Endometrium (tissue), 2 donors: ENCODE results near the gene MYO18B.
"Not testable (repeated sequence)": the region's sequence is repeated elsewhere in the genome, so short reads cannot be mapped to it uniquely, and the experiment has no call there.

Source experiments
- FAIRE-seq: peaks from 2 replicates; lab custom pipeline; 2012; peaks lifted over from hg19 to GRCh38; lab: Jason Lieb, UNC
- donor health status: control.
- donor health status: control.

Gene MYO18B, protein sequence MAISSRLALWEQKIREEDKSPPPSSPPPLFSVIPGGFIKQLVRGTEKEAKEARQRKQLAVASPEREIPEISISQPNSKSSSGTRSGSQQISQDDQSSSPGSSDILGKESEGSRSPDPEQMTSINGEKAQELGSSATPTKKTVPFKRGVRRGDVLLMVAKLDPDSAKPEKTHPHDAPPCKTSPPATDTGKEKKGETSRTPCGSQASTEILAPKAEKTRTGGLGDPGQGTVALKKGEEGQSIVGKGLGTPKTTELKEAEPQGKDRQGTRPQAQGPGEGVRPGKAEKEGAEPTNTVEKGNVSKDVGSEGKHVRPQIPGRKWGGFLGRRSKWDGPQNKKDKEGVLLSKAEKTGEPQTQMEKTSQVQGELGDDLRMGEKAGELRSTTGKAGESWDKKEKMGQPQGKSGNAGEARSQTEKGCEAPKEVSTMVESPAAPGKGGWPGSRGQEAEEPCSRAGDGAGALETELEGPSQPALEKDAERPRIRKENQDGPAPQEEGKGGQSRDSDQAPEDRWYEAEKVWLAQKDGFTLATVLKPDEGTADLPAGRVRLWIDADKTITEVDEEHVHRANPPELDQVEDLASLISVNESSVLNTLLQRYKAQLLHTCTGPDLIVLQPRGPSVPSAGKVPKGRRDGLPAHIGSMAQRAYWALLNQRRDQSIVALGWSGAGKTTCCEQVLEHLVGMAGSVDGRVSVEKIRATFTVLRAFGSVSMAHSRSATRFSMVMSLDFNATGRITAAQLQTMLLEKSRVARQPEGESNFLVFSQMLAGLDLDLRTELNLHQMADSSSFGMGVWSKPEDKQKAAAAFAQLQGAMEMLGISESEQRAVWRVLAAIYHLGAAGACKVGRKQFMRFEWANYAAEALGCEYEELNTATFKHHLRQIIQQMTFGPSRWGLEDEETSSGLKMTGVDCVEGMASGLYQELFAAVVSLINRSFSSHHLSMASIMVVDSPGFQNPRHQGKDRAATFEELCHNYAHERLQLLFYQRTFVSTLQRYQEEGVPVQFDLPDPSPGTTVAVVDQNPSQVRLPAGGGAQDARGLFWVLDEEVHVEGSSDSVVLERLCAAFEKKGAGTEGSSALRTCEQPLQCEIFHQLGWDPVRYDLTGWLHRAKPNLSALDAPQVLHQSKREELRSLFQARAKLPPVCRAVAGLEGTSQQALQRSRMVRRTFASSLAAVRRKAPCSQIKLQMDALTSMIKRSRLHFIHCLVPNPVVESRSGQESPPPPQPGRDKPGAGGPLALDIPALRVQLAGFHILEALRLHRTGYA (N-terminal part only)

DNA sequence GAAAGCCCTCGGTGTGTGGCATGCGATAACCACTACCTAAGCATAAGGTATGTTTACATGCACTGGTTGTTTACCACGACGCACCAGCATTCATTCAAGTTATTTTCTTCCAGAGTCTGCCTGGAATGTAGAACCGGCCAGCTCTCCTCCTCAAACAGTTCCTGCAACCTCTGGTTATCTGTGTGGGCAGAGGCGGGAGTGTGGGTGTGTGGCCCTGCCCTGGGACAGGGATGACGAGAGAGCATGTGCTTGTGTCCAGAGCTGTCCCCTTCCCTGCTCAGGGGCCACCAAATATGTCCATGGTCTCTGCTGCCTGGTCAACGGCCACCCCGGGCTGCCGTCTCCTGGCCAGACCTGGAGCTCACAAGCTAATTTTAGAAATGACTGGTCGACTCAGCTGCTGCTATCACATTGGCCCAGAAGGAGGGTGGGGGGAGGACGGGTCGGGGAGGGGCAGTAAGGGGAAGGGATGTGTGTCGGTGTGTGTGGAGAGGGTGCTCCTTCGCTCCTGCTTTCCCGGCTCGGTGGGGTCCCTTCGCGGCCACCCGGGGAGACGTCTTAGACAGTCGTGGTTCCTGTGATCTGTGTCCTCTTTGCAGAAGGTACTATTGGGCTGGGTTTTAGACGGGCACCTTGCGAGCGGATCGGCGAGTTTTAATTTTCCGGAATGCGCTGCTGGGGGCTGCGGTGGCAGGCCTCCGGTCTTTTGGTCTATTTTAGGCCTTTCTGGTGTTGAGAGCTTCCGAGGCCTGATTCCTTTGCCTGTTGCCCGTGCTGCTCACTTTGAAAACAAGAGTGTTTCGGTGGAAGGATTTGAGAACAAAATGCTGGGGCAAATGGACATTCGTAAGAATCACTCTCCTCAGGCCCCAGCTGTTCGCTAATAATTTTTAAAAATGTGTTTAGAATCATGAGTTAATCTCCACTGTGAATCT is at the start of gene MYO18B:
MYO18B (plus strand) TSS at position 497 of the 935 bp plus-strand sequence. CDS start 18,905 bp downstream, outside the sequence.
- no peak for FAIRE-seq

DNA sequence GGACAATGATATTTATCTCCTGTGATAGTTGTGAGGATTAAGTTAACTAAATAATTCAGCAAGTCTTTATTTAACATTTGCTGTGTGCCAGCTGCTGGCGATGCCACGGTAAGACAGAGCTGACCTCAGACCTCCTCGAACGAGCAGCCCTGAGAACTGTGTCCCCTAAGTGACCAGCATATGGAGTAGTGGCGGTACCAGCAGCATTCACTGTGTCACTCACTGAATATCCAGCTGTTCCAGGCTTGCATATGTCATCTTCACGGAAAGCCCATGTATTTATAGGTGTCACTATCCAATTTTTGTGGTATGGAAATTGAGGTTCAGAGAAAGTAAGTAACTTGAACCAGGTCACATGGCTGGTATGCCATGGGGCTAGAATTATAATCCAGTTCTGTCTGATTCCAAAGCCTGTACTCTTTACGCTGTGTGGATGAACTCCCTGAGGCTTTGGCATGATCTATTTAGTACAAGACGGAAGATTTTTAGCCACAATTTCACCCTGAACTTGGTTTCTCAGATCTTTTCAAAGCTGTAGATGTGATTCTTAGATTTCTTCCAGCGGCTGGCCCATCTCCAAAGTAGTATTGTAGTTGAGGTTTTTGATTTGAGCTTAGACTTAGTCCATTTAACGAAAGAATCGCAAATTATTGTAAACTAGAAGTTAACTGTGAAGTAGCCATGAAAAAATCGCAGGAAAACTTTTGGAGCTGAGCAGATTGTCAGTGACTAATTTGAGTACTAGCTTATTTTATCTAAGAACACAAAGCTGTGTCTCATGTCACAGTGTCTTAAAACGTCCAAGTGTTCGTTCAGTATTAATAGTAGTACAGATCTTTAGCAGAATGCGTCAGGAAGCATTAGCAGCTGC is 49.4 kb upstream of the MYO18B start:
- FAIRE-seq: no peak

DNA sequence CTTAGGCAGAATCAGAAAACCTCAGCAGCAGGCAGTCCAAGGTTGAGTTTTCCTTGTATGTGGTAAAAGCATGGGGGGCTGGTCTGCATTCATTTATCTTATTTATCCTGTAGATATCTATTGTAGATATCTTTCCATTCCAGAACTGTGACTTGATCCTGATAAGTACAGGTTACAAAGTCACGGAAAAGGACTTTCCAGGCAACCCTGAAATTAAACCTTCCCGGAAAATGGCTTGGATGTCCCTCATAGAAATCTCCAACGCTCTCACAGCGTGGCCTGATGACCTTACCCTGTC is 48.8 kb upstream of the MYO18B start:
- FAIRE-seq: no peak

DNA sequence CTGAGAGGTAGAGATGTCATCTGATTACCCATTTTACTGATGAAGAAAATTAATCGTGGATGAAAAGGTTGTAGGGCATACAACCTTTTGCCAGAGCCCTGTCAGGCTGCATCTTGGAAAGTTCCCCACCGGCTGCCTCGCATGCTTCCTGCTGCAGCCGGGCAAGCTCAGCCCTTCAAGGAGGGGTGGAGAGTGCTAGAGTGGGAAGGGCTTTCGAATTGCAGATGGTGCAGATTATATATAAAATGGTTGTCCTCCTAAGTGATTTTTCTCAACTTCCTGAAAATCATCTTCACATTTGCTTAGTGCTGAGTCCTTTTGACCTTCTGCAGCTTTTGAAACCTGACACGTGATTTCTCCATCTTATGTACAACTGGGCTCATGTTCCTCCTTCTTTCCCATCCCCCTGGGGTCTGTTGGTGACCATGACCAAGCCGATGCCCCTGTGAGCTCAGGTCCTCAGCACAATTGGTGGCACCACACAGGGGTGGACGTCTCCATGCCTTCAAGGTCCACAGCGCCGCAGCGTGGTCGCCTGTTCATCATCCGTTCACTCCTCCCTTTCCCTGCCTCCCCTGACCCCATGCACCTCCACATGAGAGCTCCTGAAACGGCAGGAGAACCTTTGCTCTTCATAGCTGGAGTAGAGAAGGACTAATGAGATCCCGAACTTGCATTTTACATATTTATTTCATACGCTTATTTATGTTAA is 47.6 kb upstream of the MYO18B start:
- FAIRE-seq: no peak

DNA sequence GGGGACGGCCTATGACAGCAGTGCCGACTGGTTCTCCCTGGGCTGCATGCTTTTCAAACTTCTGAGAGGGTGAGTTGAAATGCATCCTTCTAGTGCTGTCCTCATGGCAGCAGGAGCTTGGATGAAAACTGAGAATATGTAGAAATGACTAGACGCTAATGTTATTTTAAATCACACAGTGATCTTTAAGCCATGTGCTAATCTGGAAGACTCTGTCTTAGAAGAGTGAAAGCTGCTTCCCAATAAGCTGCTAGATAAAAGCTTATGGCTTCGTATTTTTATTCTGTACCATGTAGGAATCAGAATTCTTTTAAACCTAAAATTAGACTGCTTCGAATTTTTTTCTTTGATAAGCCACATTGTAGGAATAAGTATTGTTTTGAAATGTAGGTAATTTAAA is 46.8 kb upstream of the MYO18B start:
- no peak for FAIRE-seq

DNA sequence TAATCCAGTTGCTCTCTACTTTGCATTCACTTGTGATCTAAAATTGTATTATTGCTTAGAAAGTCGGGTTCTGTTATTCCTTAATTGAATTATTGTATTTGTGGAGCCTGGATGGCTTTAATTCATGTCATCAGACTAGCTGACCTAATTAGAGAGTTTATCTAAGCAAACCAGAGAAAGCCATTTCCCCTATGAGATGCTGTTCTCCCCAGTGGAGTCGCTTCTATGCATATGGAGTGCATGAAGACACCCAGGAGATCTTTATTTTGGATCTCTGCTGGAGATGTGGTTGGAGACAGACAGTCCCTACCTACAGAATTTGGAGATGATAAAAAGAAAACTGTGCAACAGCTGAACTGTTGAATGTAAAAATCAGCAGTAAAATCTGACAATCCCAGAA is 45.2 kb upstream of the MYO18B start:
- FAIRE-seq: no peak

DNA sequence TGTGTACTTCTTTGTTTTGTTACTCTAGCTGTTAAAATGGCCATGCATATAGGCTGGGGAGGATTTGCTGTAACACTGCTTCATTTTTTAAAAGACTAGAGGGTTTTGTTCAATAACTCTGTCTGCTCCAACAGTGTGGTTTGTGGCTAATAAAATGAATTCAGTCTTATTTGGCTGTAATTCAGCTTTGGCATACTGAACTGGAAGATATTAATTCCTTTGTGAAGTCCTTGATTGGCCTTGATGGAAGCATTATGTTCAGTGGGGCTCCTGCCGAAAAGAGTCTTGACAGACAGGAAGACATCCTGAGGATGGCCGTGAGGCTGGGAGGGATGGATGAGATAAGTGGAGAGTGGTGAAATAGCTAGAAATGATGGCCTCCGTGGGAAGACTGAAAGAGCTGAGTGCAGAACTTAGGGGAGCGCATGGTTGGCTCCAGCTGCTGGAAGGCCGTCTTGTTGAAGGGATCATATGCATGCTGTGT is 44.8 kb upstream of the MYO18B start:
- no peak for FAIRE-seq

DNA sequence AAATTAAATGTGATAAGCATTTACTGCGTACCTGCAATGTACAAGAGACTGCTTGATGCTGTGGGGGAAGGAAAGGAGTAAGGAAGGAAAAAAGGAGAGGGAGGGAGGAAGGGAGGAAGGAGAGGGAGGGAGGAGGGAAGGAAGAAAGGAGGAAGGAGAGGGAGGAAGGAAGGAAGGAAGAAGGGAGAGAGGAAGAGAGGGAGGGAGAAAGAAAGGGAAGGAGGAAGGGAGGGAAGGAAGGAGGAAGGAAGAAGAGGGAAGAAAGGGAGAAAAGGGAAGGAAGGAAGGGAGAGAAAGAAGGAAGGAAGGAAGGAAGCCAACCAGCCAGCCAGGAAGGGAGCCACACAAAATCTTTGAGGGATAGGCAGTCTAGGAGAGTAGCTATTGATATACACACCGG is 44.0 kb upstream of the MYO18B start:
- FAIRE-seq: no peak

DNA sequence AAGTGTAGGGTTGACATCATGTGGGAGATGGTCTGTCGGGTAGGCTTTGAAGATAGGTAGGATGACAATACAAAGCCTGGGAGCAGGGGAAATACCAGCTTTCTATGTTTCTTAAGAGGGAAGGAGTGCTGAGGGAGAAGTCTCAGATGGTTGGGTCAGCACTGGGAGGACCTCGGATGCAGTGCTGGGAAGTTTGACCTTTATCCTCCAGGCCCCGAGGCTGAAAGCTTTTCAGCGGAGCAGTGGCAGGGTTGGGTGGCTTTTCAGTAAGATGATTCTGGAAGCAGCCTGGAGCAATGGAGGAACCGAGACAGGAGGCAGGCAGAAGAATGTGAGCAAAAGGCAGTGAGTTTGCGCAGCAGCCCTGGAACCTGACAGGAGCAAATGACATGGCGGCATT is 43.5 kb upstream of the MYO18B start:
- FAIRE-seq: no peak

DNA sequence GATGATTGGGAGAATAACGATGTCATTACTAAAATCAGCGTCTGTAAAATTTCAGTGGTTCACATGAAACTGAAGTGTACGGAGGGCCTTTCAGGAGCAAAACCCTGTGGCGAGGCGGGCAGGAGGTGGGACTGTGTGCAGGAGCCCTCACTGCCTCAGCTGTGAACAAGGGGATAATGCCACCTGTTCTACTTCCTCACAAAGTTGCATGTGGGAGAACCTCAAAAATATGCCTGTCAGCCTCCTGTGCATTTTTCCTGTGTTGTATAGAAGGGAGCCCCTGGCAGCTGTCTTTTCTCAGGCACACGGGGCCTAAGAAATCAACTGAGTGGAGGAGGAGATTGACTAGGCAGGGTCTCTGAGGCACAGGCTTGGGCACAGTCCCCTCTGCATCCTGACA is 43.0 kb upstream of the MYO18B start:
- FAIRE-seq: no peak

DNA sequence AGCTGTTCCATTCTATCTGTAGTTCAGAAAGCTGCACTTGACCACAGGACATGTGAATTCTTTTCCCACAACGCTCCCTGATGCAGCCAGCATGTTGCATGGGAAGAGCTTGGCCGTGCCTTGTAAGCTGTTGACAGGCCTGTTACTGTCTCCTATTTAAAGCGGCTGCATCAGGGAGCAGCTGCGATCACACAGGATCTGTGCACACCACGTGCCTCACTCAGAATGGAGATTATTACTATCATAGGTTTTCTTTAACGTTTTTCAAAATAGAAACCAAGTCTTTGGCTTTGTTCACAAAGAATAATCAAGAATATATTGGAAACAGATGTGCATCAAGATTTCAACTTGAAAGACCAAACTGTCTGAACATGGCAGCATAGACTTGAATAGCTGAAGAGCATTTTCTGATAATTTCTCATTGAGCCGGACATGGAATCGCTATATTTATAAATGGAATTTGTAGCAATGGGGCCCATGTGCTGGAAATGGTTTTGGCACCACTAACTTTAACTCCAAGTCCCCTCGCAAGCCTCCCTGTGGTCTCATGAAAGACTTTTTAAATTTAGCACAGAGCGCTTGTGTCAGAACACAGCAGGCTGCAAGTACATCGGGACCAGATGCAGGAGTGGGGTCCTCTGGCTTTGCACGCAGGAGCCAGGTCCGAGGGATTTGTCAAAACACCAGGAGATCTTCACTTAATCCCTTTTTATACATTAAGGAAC is 40.8 kb upstream of the MYO18B start:
- peak; percentile 26 for FAIRE-seq

DNA sequence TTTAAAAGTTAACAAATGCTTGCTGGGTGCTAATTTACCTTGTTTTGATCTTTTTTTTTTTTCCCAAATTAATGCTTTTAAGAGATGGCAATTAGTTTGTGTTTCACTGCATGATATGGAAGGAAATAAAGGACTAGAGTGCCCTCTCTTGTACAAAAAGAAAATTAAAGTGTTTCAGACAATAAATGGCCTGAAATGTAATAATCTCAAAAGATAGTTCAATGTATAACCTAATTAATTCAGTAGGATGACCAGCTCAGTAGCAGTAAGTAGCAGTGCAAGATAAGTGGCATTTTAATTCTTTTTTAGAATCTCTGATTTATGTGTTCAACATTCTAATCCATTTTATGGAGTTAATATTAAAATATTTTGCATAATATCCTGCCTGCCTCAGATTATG is 39.9 kb upstream of the MYO18B start:
- peak; percentile 96 for FAIRE-seq

DNA sequence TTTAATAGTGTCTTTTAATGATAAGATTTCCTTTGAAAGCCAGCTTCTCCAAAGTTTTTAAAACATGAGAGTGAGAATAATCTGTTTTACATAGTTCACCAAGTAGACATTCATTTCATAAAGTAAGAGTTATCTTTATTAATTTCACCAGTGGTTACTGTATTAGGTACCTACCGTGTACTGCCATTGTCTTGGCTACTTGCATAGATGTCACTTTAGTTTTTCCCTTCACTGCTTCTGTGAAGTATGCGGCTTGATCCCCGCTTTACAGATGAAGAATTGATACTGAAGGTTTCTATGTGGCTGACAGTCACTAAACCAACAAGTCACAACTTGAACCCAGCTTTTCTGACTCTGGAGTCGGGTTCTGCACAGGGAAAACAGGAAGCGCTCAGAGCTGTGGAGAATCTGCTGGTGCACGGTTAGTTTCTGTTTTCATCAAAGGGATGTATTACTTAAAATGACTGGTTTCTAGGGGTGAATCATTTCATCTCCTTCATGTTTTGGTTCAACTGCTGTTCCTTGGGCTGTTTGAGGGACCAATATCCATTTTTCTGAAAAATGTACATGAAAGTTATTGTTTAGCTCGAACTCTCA is 39.3 kb upstream of the MYO18B start:
- no peak for FAIRE-seq

DNA sequence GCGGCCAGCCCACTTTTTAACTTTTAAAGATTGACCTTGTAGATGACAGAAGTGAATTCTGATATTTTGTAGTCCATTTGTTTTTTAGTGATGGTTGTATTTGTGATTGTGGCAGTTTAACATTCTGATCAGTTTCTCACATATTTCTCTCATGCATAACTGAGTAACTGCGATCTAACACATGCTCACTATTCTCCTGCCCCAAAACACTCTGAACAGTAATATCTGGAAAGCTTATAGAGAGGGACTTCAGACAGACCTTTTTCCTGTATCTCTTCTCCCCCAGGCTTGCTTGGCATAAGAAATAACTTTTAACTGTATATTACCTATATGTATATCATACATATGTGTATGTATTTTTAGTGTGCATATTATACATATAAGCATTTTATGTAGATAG is 37.3 kb upstream of the MYO18B start:
- FAIRE-seq: no peak

DNA sequence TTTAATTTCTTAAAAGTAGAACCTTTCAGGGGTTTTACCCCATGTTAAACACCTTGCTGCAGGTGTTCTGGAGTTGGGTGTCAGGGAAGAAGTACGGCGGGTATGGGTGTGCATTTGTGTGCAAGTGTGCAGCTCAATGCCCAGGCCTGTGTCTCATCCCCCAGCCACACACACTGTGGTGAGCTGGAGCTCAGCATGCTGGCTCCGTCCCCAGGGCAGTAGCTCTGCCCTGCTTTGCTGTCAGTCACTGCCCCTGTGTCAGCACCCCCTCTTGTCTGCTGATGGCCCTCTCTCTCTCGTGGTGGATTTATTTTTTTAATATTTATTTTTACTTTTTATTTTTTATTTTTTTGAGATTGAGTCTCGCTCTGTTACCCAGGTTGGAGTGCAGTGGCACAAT is 35.8 kb upstream of the MYO18B start:
- no peak for FAIRE-seq

DNA sequence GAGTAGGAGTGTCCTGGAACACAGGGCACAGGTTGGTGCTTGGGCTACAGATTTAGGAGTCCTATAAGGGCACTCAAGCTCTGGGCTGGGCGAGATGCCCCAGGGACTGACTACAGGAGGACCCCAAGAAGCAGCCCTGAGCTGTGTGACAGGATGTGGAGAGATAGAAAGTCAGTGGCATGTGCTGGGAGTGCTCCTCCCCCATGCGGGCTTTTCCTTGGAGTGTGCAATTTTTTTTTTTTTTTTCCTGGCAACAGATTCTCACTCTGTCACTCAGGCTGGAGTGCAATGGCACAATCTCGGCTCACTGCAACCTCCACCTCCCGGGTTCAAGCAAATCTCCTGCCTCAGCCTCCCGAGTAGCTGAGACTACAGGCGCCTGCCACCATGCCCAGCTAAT is 33.6 kb upstream of the MYO18B start:
- FAIRE-seq: not testable (repeated sequence)

DNA sequence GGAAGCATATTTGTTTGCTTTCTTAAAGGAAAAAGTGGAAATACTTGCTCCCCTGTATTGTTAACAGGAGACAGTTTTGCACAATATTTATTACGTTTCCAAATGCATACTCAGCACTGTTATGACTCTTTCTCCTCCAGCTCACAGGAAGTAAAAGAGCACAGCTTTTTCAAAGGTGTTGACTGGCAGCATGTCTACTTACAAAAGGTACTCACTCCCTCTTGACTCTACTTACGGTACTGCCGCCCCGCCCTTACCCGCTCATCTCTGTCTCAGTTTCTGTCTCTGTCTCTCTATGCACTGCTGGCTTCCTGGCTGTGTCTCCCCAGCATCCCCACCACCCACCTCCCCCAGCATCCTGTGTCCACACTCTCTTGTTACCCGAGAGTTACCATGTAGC is 32.2 kb upstream of the MYO18B start:
- FAIRE-seq: no peak

DNA sequence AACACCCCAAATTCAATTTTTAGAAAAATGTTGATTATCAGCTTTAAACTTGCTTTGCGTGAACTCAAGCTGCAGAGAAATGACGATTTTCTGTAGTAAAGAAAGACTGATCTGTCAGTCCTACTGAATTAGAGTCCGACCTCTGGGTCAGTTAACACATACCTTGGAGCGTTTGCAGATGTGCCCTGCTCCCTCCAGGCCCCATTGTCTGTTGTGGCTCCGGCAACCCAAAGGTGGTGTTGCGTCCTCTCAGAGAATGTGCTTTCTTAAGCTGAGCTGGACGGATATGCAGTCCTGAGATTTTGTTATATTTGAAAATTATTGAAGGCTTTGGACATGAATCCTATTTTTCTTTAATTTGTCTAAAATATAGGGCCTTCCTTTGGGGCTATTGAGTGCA is 31.5 kb upstream of the MYO18B start:
- FAIRE-seq: no peak

DNA sequence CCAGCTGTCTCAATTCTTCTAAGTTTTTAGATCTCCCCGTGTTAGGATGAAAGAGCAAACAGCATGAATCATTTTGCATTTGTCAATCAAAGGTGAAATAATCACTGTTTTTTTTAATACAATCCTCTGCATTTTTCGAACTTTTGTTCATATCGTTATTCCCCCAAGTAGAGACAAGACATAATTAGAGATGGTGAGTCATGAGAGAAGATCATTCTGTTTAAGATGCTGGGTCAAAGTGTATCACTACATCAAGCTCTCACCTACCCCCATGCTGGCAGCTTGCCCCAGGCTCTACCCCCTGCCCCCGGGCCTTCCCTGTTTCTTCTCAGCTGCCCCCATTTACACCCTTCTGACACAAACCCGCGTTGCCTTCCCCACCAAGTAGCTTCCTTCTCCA is 30.5 kb upstream of the MYO18B start:
- FAIRE-seq: no peak
